ENCODE measurements around the gene RALGDS. TPM values are rescaled to one million over a fixed set of nuclear protein-coding genes. Genes with fewer than 3 reads are reported as not detected.
A peak's percentile ranks its signal among the peaks of the same experiment; 100 is the strongest.

Gene RALGDS
- total RNA-seq, 6 experiments from 2014 or later = 4.3 to 19.8 (median 5.7) TPM

- Histone ChIP-seq H3K27ac (peak overlapping the region; percentile 31 to 79 (median 49)), H3K36me3 (no peaks in the 10 kb centered on the region), H3K27me3 (no peaks in the 10 kb centered on the region), H3K4me3 (peak overlapping the region in 2 of 3 donors; percentile 65 to 86), H3K9me3 (no peaks in the 10 kb centered on the region), H3K4me1 (peaks cover 0 to 31% (median 10%) of the 10 kb centered on the region in 4 donors)
- 59% methylated on average over 5 of the region's 21 CpGs for WGBS (ENCODE audit: insufficient coverage, low coverage, low lambda C conversion rate, missing lambda C conversion rate)
- intact Hi-C loops (cut with DNase I) = no loop called here
- TF ChIP-seq CTCF (IDR thresholded peaks at IDR 0.05) (no peak), POLR2A (IDR thresholded peaks at IDR 0.05) (no peak)
- peak in 2 of 4 donors; percentile 6 to 8 for ATAC-seq
- peak in 1 of 3 donors; percentile 64 for DNase-seq
These were observed 1.8 kb downstream of the RALGDS start for GRCh38 chr9:133119103-133119845.

GRCh38 chr9:133118568-133118967, 2.5 kb downstream of the RALGDS start:
- Histone ChIP-seq H3K36me3 (no peaks in the 10 kb centered on the region), H3K9me3 (no peaks in the 10 kb centered on the region), H3K27me3 (no peaks in the 10 kb centered on the region), H3K4me3 (no peak overlapping the region), H3K27ac (peak overlapping the region in 1 of 3 donors; percentile 49), H3K4me1 (peaks cover 5 to 38% (median 17%) of the 10 kb centered on the region in 4 donors)
- WGBS (ENCODE audit: insufficient coverage, low coverage, low lambda C conversion rate, missing lambda C conversion rate) = 76% methylated on average over 3 of the region's 3 CpGs
- intact Hi-C loops (cut with DNase I) = no loop called here
- no peak for TF ChIP-seq POLR2A (IDR thresholded peaks at IDR 0.05)
- TF ChIP-seq CTCF (IDR thresholded peaks at IDR 0.05) = no peak
- DNase-seq (peak in 2 of 3 donors; percentile 13 to 27), ATAC-seq (no peak)

- Histone ChIP-seq H3K27ac (no peak overlapping the region), H3K4me1 (peaks cover 8 to 42% (median 19%) of the 10 kb centered on the region in 4 donors), H3K27me3 (no peaks in the 10 kb centered on the region), H3K9me3 (no peaks in the 10 kb centered on the region), H3K4me3 (no peak overlapping the region), H3K36me3 (no peaks in the 10 kb centered on the region)
- WGBS (ENCODE audit: insufficient coverage, low coverage, low lambda C conversion rate, missing lambda C conversion rate) = no CpG with 5 or more reads among the region's 3 CpGs
- no peak for ATAC-seq
- no peak for TF ChIP-seq CTCF (IDR thresholded peaks at IDR 0.05)
- TF ChIP-seq POLR2A (IDR thresholded peaks at IDR 0.05) = no peak
- intact Hi-C loops (cut with DNase I) = no loop called here
- DNase-seq = no peak
These were observed 2.9 kb downstream of the RALGDS start for GRCh38 chr9:133118179-133118520.

GRCh38 chr9:133117271-133118178, 3.5 kb downstream of the RALGDS start:
- no peak for TF ChIP-seq POLR2A (IDR thresholded peaks at IDR 0.05)
- no peak for TF ChIP-seq CTCF (IDR thresholded peaks at IDR 0.05)
- Histone ChIP-seq H3K9me3 (no peaks in the 10 kb centered on the region), H3K36me3 (no peaks in the 10 kb centered on the region), H3K4me1 (peaks cover 8 to 42% (median 21%) of the 10 kb centered on the region in 4 donors), H3K4me3 (no peak overlapping the region), H3K27ac (no peak overlapping the region), H3K27me3 (no peaks in the 10 kb centered on the region)
- peak; percentile 52 to 86 (median 66) for DNase-seq
- no peak for ATAC-seq
- 86% methylated on average over 2 of the region's 18 CpGs for WGBS (ENCODE audit: insufficient coverage, low coverage, low lambda C conversion rate, missing lambda C conversion rate)
- intact Hi-C loops (cut with DNase I) = no loop called here

All from right lobe of liver (tissue), 6 donors.